MM.1S (cell line): Measurements from ENCODE around the gene CDH6.

Experiments
- CTCF ChIP-seq: fragments of 300-600 bp; sonication (generic); IDR thresholded peaks from 2 replicates; pipeline ENCODE4 v1.5.1; 2016; ENCODE audit warnings: antibody characterized with exemption, low read length, mixed read lengths
- EZH2phosphoT487 ChIP-seq: fragments of 300-600 bp; sonication (generic); IDR thresholded peaks from 2 replicates; pipeline ENCODE4 v1.6.1; 2018; ENCODE audit warnings: antibody characterized with exemption, low read length

GRCh38 chr5:31226651-31227050, 33.2 kb downstream of the CDH6 start:
- TF ChIP-seq CTCF (no peak), EZH2phosphoT487 (no peak)
